A549 (cell line): ENCODE measurements around the gene UGT1A9. TPM values are rescaled to one million over a fixed set of nuclear protein-coding genes. Genes with fewer than 3 reads are reported as not detected.
"Not testable (repeated sequence)": the region's sequence is repeated elsewhere in the genome, so short reads cannot be mapped to it uniquely, and the experiment has no call there.

Experiments used
- ATAC-seq, 2 experiments: fragments of 200-7000 bp in 1 of 2; fragments of >200 bp in 1 of 2; cut with Nextera tagmentation in 1 of 2; cut with Tn5 transposase in 1 of 2; 3 replicates each; pipeline versions ENCODE4 v1.8.0 to v1.9.1; 2018 to 2020; ENCODE audit warnings: mild to moderate bottlenecking in 1 of 2, moderate library complexity in 1 of 2
- CTCF ChIA-PET: fragments of 300-600 bp; sonication (Branson Sonifier 250); formaldehyde crosslinking; extraction: SDS; loops from one replicate; lab custom pipeline; 2021; ENCODE audit warnings: antibody characterized with exemption, inconsistent platforms; lab: Yijun Ruan, JAX
- POLR2A ChIA-PET: fragments of 350-600 bp; formaldehyde crosslinking; extraction: SDS; loops from one replicate; lab custom pipeline; 2021; ENCODE audit warnings: antibody characterized with exemption, inconsistent platforms; lab: Yijun Ruan, JAX
- DNase-seq, 2 experiments: peaks; one replicate each; pipeline versions ENCODE4 v3.0.0 to v3.0.0-alpha.2; 2011 to 2016; ENCODE audit warnings: low read depth in 1 of 2, low spot score in 1 of 2
- FAIRE-seq: peaks from 2 replicates; lab custom pipeline; 2011; peaks lifted over from hg19 to GRCh38; lab: Jason Lieb, UNC
- H3K27ac ChIP-seq, 2 experiments: fragments of >200 bp; sonication (Bioruptor Twin); formaldehyde crosslinking; 3 replicates each; pipeline ENCODE4 v1.5.1; 2016 to 2017
- H3K4me1 ChIP-seq: fragments of >200 bp; sonication (Bioruptor Twin); formaldehyde crosslinking; 3 replicates; pipeline ENCODE4 v1.6.1; 2016
- H3K4me2 ChIP-seq: fragments of >200 bp; sonication (Bioruptor Twin); formaldehyde crosslinking; 3 replicates; pipeline ENCODE4 v1.6.1; 2016
- H3K4me3 ChIP-seq: fragments of >200 bp; sonication (Bioruptor Twin); formaldehyde crosslinking; 3 replicates; pipeline ENCODE4 v1.5.1; 2016
- H3K9me3 ChIP-seq: fragments of >200 bp; sonication (Bioruptor Twin); formaldehyde crosslinking; 3 replicates; pipeline ENCODE4 v1.6.1; 2016
- BHLHE40 ChIP-seq: IDR thresholded peaks from 2 replicates; pipeline ENCODE4 v1.6.1; 2012; ENCODE audit warnings: low read depth, low read length, inconsistent platforms
- CBX8 ChIP-seq: fragments of 200-600 bp; sonication (generic); IDR thresholded peaks from 2 replicates; pipeline ENCODE4 v1.6.1; 2016
- CEBPB ChIP-seq, 2 experiments: fragments of >200 bp in 1 of 2; sonication (Bioruptor Twin) in 1 of 2; formaldehyde crosslinking in 1 of 2; IDR thresholded peaks; 2 replicates each; pipeline ENCODE4 v1.6.1; 2012 to 2016
- EHMT2 ChIP-seq: fragments of 200-600 bp; sonication (generic); IDR thresholded peaks from 2 replicates; pipeline ENCODE4 v1.6.1; 2016; ENCODE audit warnings: antibody characterized with exemption, low read depth, mild to moderate bottlenecking, moderate library complexity
- EP300 ChIP-seq, 2 experiments: fragments of >200 bp; sonication (Bioruptor Twin); formaldehyde crosslinking; IDR thresholded peaks; 2 replicates in 1 of 2; 3 replicates in 1 of 2; pipeline ENCODE4 v1.6.1; 2016 to 2017
- FOSB ChIP-seq: fragments of 250-450 bp; sonication (Bioruptor Pico); IDR thresholded peaks from 2 replicates; pipeline ENCODE4 v1.5.0; 2020; ENCODE audit warnings: mild to moderate bottlenecking, moderate library complexity
- GATA3 ChIP-seq: IDR thresholded peaks from 2 replicates; pipeline ENCODE4 v1.6.1; 2012; ENCODE audit warnings: borderline replicate concordance
- HEYL ChIP-seq: fragments of 250-450 bp; sonication (Bioruptor Pico); IDR thresholded peaks from 2 replicates; pipeline ENCODE4 v1.8.0; 2021; ENCODE audit warnings: mild to moderate bottlenecking, moderate library complexity
- KDM1A ChIP-seq: fragments of 200-600 bp; sonication (generic); IDR thresholded peaks from 2 replicates; pipeline ENCODE4 v1.6.1; 2016; ENCODE audit warnings: low read depth, mild to moderate bottlenecking
- NFE2L2 ChIP-seq: fragments of 150-350 bp; conservative IDR thresholded peaks from 2 replicates; pipeline ENCODE4 v1.6.1; 2014; ENCODE audit warnings: low read length
- PHF8 ChIP-seq: fragments of 200-600 bp; sonication (generic); IDR thresholded peaks from 2 replicates; pipeline ENCODE4 v1.6.1; 2016; ENCODE audit warnings: low read depth, mild to moderate bottlenecking, antibody characterized with exemption, moderate library complexity, borderline replicate concordance
- POLR2A ChIP-seq: IDR thresholded peaks from 2 replicates; pipeline ENCODE4 v1.6.1; 2012; ENCODE audit warnings: mild to moderate bottlenecking, low read length
- RCOR1 ChIP-seq: fragments of 150-350 bp; IDR thresholded peaks from 2 replicates; pipeline ENCODE4 v1.6.1; 2014; ENCODE audit warnings: antibody characterized with exemption, low read length, low read depth
- SMC3 ChIP-seq: fragments of >200 bp; sonication (Bioruptor Twin); formaldehyde crosslinking; IDR thresholded peaks from 3 replicates; pipeline ENCODE4 v1.6.1; 2018; ENCODE audit warnings: inconsistent platforms
- SREBF2 ChIP-seq: fragments of 450-650 bp; IDR thresholded peaks from 2 replicates; pipeline ENCODE4 v1.6.1; 2014; ENCODE audit warnings: mild to moderate bottlenecking, moderate library complexity
- TFCP2L1 ChIP-seq: fragments of 250-450 bp; sonication (Bioruptor Pico); IDR thresholded peaks from 2 replicates; pipeline ENCODE4 v1.5.0; 2021; ENCODE audit warnings: mild to moderate bottlenecking
- TP53 ChIP-seq: fragments of 250-450 bp; sonication (Bioruptor Pico); IDR thresholded peaks from 2 replicates; pipeline ENCODE4 v1.5.0; 2021; ENCODE audit warnings: mild to moderate bottlenecking, moderate library complexity
- ZFP36 ChIP-seq: fragments of 450-650 bp; IDR thresholded peaks from 2 replicates; pipeline ENCODE4 v1.6.1; 2014; ENCODE audit warnings: borderline replicate concordance; ENCODE audit not compliant: partially characterized antibody
- WGBS: methylation state at CpG from one replicate; pipeline ENCODE4 v1.1.6; 2017; ENCODE audit errors: missing lambda C conversion rate; 5-methylcytosine and 5-hydroxymethylcytosine counted together
- polyA plus RNA-seq, 4 experiments: library from polyadenylated mRNA; depleted of rRNA in 3 of 4; stranded (reverse); fragments of >200 nt; fragmentation: RNase III in 1 of 4; extraction: RNeasy Plus Mini Kit Qiagen cat#74134 plus additional on column Dnase treatment in 1 of 4; gene quantifications; 2 replicates in 3 of 4; 3 replicates in 1 of 4; pipeline ENCODE4 v1.2.3, GENCODE V29; 2011 to 2017
- TF ChIP-seq, protein P1 (sequence below): fragments of 250-450 bp; sonication (Bioruptor Pico); IDR thresholded peaks from 2 replicates; pipeline ENCODE4 v1.5.0; 2021; ENCODE audit warnings: mild to moderate bottlenecking, moderate library complexity, borderline replicate concordance
- TF ChIP-seq, protein P2 (sequence below): fragments of 450-650 bp; IDR thresholded peaks from 2 replicates; pipeline ENCODE4 v1.6.1; 2014; ENCODE audit warnings: antibody characterized with exemption

Gene UGT1A9
- polyA plus RNA-seq, 2 of the 4 experiments (the other 2 are of a cell fraction) = 11.0 to 13.1 TPM

DNA sequence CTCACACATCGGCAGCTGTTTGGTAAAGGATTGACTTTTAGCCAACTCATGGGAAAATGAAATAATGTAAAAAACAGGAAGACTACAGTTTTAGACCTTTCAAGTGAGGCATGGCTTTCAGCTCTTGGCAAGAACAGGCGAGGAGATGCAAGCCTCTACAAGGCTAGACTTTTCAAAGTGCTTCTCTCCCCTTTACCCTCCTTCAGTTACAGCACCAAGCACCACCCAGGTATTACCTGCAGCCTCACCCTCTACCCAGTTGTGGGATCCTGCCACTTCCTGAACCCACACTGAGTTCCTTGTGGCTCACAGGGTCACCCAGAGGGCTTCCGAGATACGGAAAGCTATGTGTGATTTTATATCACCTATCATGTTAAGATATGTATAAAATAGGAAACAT is 20.7 kb upstream of the UGT1A9 start (continued):
- TF ChIP-seq, protein P1, sequence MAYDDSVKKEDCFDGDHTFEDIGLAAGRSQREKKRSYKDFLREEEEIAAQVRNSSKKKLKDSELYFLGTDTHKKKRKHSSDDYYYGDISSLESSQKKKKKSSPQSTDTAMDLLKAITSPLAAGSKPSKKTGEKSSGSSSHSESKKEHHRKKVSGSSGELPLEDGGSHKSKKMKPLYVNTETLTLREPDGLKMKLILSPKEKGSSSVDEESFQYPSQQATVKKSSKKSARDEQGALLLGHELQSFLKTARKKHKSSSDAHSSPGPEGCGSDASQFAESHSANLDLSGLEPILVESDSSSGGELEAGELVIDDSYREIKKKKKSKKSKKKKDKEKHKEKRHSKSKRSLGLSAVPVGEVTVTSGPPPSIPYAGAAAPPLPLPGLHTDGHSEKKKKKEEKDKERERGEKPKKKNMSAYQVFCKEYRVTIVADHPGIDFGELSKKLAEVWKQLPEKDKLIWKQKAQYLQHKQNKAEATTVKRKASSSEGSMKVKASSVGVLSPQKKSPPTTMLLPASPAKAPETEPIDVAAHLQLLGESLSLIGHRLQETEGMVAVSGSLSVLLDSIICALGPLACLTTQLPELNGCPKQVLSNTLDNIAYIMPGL (CRISPR knock-in tag) = no peak
- TF ChIP-seq RCOR1 = no peak
- no peak for TF ChIP-seq KDM1A

DNA sequence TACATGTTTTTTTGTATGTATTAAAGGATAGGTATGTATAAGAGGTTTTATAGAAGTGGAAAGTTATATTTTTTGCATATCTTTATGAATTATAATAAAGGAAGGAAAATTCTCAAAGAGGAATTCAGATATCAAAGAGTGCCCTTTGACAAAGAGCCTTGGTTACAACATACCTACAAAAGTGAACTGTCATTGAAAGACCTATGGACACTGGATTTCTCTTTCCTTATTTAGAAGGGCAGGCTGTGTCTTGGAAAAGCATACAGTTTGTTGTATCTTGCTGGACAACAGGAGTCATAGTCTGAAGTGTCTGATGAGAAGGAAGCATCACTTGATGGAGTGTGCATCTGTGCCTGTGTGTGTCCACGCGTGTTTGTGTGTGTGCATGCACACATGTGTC is 20.3 kb upstream of the UGT1A9 start:
- POLR2A ChIA-PET = no interaction called here
- Histone ChIP-seq H3K4me3 (no peak overlapping the region), H3K4me1 (no peaks in the 10 kb centered on the region), H3K9me3 (peaks cover 9% of the 10 kb centered on the region), H3K27ac (0 out of 6 replicates have a peak overlapping the region, but pooled peaks of 1 of the 2 experiments have one; percentile 31), H3K4me2 (no peak overlapping the region)
- 97% methylated on average over 2 of the region's 2 CpGs for WGBS
- DNase-seq (no peak), ATAC-seq (no peak), FAIRE-seq (no peak)
- TF ChIP-seq EHMT2 = no peak
- TF ChIP-seq PHF8 = no peak
- no peak for TF ChIP-seq CBX8
- TF ChIP-seq EP300 (IDR thresholded peaks at IDR 0.05) = no peak
- no peak for TF ChIP-seq NFE2L2
- TF ChIP-seq GATA3 = no peak
- no peak for TF ChIP-seq BHLHE40
- TF ChIP-seq HEYL (CRISPR knock-in tag) = no peak
- no peak for TF ChIP-seq TP53 (CRISPR knock-in tag)
- no peak for TF ChIP-seq FOSB (CRISPR knock-in tag)
- TF ChIP-seq, protein P2, sequence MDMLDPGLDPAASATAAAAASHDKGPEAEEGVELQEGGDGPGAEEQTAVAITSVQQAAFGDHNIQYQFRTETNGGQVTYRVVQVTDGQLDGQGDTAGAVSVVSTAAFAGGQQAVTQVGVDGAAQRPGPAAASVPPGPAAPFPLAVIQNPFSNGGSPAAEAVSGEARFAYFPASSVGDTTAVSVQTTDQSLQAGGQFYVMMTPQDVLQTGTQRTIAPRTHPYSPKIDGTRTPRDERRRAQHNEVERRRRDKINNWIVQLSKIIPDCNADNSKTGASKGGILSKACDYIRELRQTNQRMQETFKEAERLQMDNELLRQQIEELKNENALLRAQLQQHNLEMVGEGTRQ = no peak
- TF ChIP-seq SMC3 = no peak
- CTCF ChIA-PET = no interaction called here

DNA sequence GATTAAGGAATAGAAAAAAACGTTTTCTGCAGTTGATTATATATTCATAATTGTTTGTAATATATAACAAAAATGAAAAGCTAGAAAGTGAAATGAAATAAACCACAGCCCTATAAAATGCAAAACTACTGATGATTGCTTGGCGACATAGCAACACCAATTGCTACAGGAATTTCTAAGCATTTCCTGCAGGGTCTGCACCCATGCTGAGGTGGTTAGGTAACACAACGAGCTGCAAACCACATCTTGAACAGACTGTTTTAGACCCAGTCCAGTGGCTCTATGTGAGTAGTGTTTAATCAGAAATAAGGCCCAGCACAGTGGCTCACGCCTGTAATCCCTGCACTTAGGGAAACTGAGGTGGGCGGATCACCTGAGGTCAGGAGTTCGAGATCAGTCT is 17.2 kb upstream of the UGT1A9 start:
- DNase-seq (no peak), ATAC-seq (no peak), FAIRE-seq (no peak)
- Histone ChIP-seq H3K4me2 (no peak overlapping the region), H3K4me3 (no peak overlapping the region), H3K27ac (peak overlapping the region in 1 of 2 experiments; percentile 56; a peak in 3 of 6 replicates), H3K4me1 (no peaks in the 10 kb centered on the region), H3K9me3 (no peaks in the 10 kb centered on the region)
- TF ChIP-seq TFCP2L1 (no peak), RCOR1 (no peak), SREBF2 (no peak), CBX8 (no peak), CEBPB (IDR thresholded peaks at IDR 0.05) (no peak), BHLHE40 (no peak)
- 82% methylated on average over 6 of the region's 6 CpGs for WGBS
- ChIA-PET POLR2A (no interaction called here), CTCF (interaction anchor here (0.5 kb wide), 1 partner anchor 1049 kb away, joined by 5 read pairs; no protein-coding TSS in a partner anchor)

DNA sequence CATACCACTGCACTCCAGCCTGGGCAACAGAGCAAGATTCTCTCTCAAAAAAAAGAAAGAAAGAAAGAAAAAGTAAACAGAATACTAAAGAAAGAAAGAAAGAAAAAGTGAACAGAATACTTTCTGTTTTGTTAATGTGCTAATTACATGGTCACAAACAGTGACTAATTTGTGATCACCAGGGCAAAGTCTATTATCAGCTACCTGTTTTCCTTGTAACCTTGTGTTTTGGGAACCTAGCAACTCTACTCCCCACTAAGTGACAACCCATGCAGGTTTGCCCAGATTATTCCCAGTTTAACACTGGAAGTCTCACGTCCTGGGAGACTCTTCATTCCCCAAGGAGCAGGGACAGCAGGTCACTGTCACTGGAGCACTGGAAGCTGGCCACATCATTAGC is 16.7 kb upstream of the UGT1A9 start:
- 86% methylated on average over 1 of the region's 1 CpG for WGBS
- no peak for DNase-seq
- no peak for ATAC-seq
- Histone ChIP-seq H3K4me2 (no peak overlapping the region), H3K4me3 (no peak overlapping the region), H3K4me1 (no peaks in the 10 kb centered on the region), H3K9me3 (peaks cover under 1% of the 10 kb centered on the region; the same call in 2 of the 3 replicates), H3K27ac (peak overlapping the region; percentile 15 to 56; a peak in 4 of 6 replicates)
- no peak for TF ChIP-seq POLR2A
- TF ChIP-seq ZFP36 = no peak
- TF ChIP-seq, protein P1 (CRISPR knock-in tag) = no peak
- no peak for TF ChIP-seq NFE2L2
- CTCF ChIA-PET = interaction anchor here (0.5 kb wide), 1 partner anchor 1050 kb away, joined by 5 read pairs; no protein-coding TSS in a partner anchor
- FAIRE-seq = no peak
- POLR2A ChIA-PET = no interaction called here

DNA sequence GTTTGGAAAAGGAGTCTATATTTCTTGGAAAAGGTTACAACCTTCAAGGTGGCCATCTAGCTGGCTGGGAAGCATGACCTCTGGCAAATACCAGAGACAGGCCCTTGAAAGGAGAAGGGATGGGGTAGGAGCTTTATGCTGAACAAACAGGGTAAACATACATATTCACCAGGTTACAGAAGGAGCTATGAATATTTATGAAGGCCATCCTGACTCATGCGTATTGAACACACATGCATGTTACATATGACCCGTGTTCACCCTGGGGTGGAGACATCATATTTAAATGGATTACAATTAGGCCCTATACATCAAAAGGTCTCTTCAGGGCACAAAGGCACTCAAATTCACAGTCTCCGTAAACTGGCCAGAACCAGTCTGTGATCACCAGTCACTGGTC is 15.8 kb upstream of the UGT1A9 start:
- H3K9me3 ChIP-seq, H3K4me1 ChIP-seq, ATAC-seq, POLR2A ChIA-PET, H3K4me3 ChIP-seq, DNase-seq, CTCF ChIA-PET, H3K4me2 ChIP-seq: not testable (repeated sequence)
- peak; percentile 82 for FAIRE-seq
- 0 out of 6 replicates have a peak overlapping the region, but pooled peaks of 1 of the 2 experiments have one; percentile 42 for H3K27ac ChIP-seq
- 83% methylated on average over 3 of the region's 3 CpGs for WGBS
